Smooth muscle cell (in vitro differentiated cells): ENCODE data around the gene SLC22A23. TPM values are rescaled to one million over a fixed set of nuclear protein-coding genes. Genes with fewer than 3 reads are reported as not detected.
A peak's percentile ranks its signal among the peaks of the same experiment; 100 is the strongest.

Experiments
- DNase-seq: peaks from one replicate; lab custom pipeline; 2025; ENCODE audit not compliant: unreplicated experiment; lab: John Stamatoyannopoulos, UW
- H2AFZ ChIP-seq: fragments of 200-600 bp; sonication (generic); 2 replicates; pipeline ENCODE4 v1.6.0; 2016; ENCODE audit warnings: antibody characterized with exemption, low read depth, mild to moderate bottlenecking
- H3F3A ChIP-seq: fragments of 200-600 bp; sonication (generic); 2 replicates; pipeline ENCODE4 v1.6.0; 2017; ENCODE audit warnings: antibody characterized with exemption, low read depth
- H3K27ac ChIP-seq: fragments of 200-600 bp; sonication (generic); 2 replicates; pipeline ENCODE4 v1.5.1; 2016; ENCODE audit warnings: low read depth, mild to moderate bottlenecking
- H3K27me3 ChIP-seq: fragments of 200-600 bp; sonication (generic); 2 replicates; pipeline ENCODE4 v1.6.1; 2016; ENCODE audit warnings: low read depth, mild to moderate bottlenecking
- H3K36me3 ChIP-seq: fragments of 200-600 bp; sonication (generic); 2 replicates; pipeline ENCODE4 v1.5.1; 2016; ENCODE audit warnings: low read depth
- H3K4me1 ChIP-seq: fragments of 200-600 bp; sonication (generic); 2 replicates; pipeline ENCODE4 v1.5.1; 2016; ENCODE audit warnings: low read depth
- H3K4me2 ChIP-seq: fragments of 200-600 bp; sonication (generic); 2 replicates; pipeline ENCODE4 v1.6.0; 2016; ENCODE audit warnings: mild to moderate bottlenecking
- H3K4me3 ChIP-seq: fragments of 200-600 bp; sonication (generic); 2 replicates; pipeline ENCODE4 v1.5.1; 2016; ENCODE audit warnings: mild to moderate bottlenecking
- H3K79me2 ChIP-seq: fragments of 200-600 bp; sonication (generic); 2 replicates; pipeline ENCODE4 v1.6.0; 2016; ENCODE audit warnings: low read depth, mild to moderate bottlenecking
- H3K9ac ChIP-seq: fragments of 200-600 bp; sonication (generic); 2 replicates; pipeline ENCODE4 v1.6.0; 2016; ENCODE audit warnings: low read depth
- H3K9me3 ChIP-seq: fragments of 200-600 bp; sonication (generic); replicated peaks from 2 replicates; pipeline ENCODE4 v1.5.1; 2016; ENCODE audit warnings: low read depth
- H4K20me1 ChIP-seq: fragments of 200-600 bp; sonication (generic); 2 replicates; pipeline ENCODE4 v1.6.0; 2016; ENCODE audit warnings: low read depth
- CTCF ChIP-seq: fragments of 200-600 bp; sonication (generic); IDR thresholded peaks from 2 replicates; pipeline ENCODE4 v1.5.1; 2017; ENCODE audit warnings: borderline replicate concordance, mild to moderate bottlenecking, antibody characterized with exemption; ENCODE audit not compliant: insufficient read depth, poor library complexity, severe bottlenecking
- WGBS: methylation state at CpG from one replicate; pipeline ENCODE4 v1.1.7; 2016; ENCODE audit warnings: low lambda C conversion rate; 5-methylcytosine and 5-hydroxymethylcytosine counted together
- polyA plus RNA-seq: library from polyadenylated mRNA; unstranded; fragments of >200 nt; fragmentation: Nextera tagmentation; extraction: Ambion mirVana; gene quantifications from 2 replicates; pipeline ENCODE4 v1.2.1, GENCODE V29; 2016
- total RNA-seq: library from RNA; depleted of rRNA; stranded (reverse); fragments of >200 nt; gene quantifications from 2 replicates; pipeline ENCODE4 v1.2.3, GENCODE V29; 2014

Gene SLC22A23
- total and polyA plus RNA-seq, 2 experiments from 2014 or later: 1.6 to 3.8 TPM

DNA sequence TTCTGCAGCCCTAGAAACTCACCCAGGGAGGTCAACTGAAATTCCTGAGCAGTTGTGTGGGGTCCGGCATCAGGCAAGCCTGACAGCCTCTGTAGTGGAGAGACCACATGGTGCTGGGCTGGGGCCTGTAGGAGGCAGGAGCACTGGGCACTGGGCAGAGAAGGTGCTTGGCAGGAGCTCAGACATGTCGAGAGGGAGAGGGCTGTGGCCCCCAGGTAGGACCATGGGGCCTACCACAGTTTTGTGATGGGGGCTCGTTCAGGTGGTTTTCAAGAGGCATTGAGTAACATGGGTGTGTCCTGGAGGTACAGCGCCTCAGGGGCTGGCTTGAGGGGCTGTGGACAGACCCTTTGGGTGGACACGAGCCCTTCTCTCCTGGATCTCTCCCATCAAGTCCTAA, 15.9 kb downstream of the SLC22A23 start:
- Histone ChIP-seq H3K79me2 (no peaks in the 10 kb centered on the region), H3K36me3 (no peaks in the 10 kb centered on the region), H3F3A (no peaks in the 10 kb centered on the region), H3K4me3 (no peak overlapping the region), H3K9ac (no peak overlapping the region), H4K20me1 (no peaks in the 10 kb centered on the region), H3K27me3 (no peaks in the 10 kb centered on the region), H3K27ac (no peak overlapping the region), H3K4me1 (peaks cover 6% of the 10 kb centered on the region), H2AFZ (no peak overlapping the region), H3K9me3 (no peaks in the 10 kb centered on the region), H3K4me2 (no peak overlapping the region)
- TF ChIP-seq CTCF: no peak
- DNase-seq: no peak
- WGBS: over 99% methylated on average over 5 of the region's 5 CpGs

- Histone ChIP-seq H3K27me3 (no peaks in the 10 kb centered on the region), H3K4me1 (peaks cover 6% of the 10 kb centered on the region), H3F3A (no peaks in the 10 kb centered on the region), H4K20me1 (no peaks in the 10 kb centered on the region), H3K4me2 (no peak overlapping the region), H3K27ac (no peak overlapping the region), H2AFZ (no peak overlapping the region), H3K4me3 (no peak overlapping the region), H3K79me2 (no peaks in the 10 kb centered on the region), H3K9ac (no peak overlapping the region), H3K9me3 (no peaks in the 10 kb centered on the region), H3K36me3 (no peaks in the 10 kb centered on the region)
- no peak for TF ChIP-seq CTCF
- 48% methylated on average over 4 of the region's 4 CpGs for WGBS
- DNase-seq: no peak
These were observed 16.9 kb downstream of the SLC22A23 start for GRCh38 chr6:3439961-3440360.

- Histone ChIP-seq H3K36me3 (no peaks in the 10 kb centered on the region), H3K79me2 (no peaks in the 10 kb centered on the region), H2AFZ (no peak overlapping the region), H3K4me3 (no peak overlapping the region), H3F3A (no peaks in the 10 kb centered on the region), H3K27ac (peak overlapping the region; percentile 56), H3K4me2 (peak overlapping the region; percentile 26), H3K4me1 (peaks cover 6% of the 10 kb centered on the region), H3K27me3 (no peaks in the 10 kb centered on the region), H4K20me1 (no peaks in the 10 kb centered on the region), H3K9me3 (no peaks in the 10 kb centered on the region), H3K9ac (peak overlapping the region; percentile 21)
- TF ChIP-seq CTCF: no peak
- 41% methylated on average over 26 of the region's 26 CpGs for WGBS
- no peak for DNase-seq
These were observed 18.4 kb downstream of the SLC22A23 start for GRCh38 chr6:3438190-3439167.
